Renal cortical epithelial cell (primary cell): ENCODE results near the gene APLP2. TPM values are rescaled to one million over a fixed set of nuclear protein-coding genes. Genes with fewer than 3 reads are reported as not detected.
A peak's percentile ranks its signal among the peaks of the same experiment; 100 is the strongest.

Experiments
- DNase-seq: peaks from one replicate; pipeline ENCODE4 v3.0.0-alpha.2; 2011; ENCODE audit warnings: low read depth
- total RNA-seq: library from RNA; depleted of rRNA; stranded (reverse); fragments of >200 nt; gene quantifications from 2 replicates; pipeline ENCODE4 v1.2.3, GENCODE V29; 2014

APLP2 gene
- total RNA-seq, 1 donor from 2014 or later: 1,085 TPM

GRCh38 chr11:130118165-130118564, 48.5 kb downstream of the APLP2 start:
- no peak for DNase-seq

GRCh38 chr11:130118636-130119387, 49.1 kb downstream of the APLP2 start:
- no peak for DNase-seq

- DNase-seq: no peak
Observed at GRCh38 chr11:130120045-130120444, 50.4 kb downstream of the APLP2 start.

GRCh38 chr11:130121445-130121978, 51.8 kb downstream of the APLP2 start:
- DNase-seq: peak; percentile 33

- DNase-seq: no peak
Observed at GRCh38 chr11:130122141-130122575, 52.5 kb downstream of the APLP2 start.

GRCh38 chr11:130123414-130124040, 53.8 kb downstream of the APLP2 start:
- DNase-seq: no peak

- peak; percentile 95 for DNase-seq
Observed at GRCh38 chr11:130124096-130124495, 54.4 kb downstream of the APLP2 start.

- DNase-seq: no peak
Observed at GRCh38 chr11:130125638-130126037, 55.9 kb downstream of the APLP2 start.

- DNase-seq: no peak
Observed at GRCh38 chr11:130126516-130126915, 56.8 kb downstream of the APLP2 start.

- no peak for DNase-seq
Observed at GRCh38 chr11:130127509-130127908, 57.8 kb downstream of the APLP2 start.

GRCh38 chr11:130128626-130129025, 58.9 kb downstream of the APLP2 start:
- no peak for DNase-seq

GRCh38 chr11:130129922-130130321, 60.2 kb downstream of the APLP2 start:
- no peak for DNase-seq

- peak; percentile 62 for DNase-seq
Observed at GRCh38 chr11:130131961-130132850, 62.5 kb downstream of the APLP2 start.

- DNase-seq: no peak
Observed at GRCh38 chr11:130133716-130134115, 64.0 kb downstream of the APLP2 start.

GRCh38 chr11:130136107-130136506, 66.4 kb downstream of the APLP2 start:
- DNase-seq: no peak

GRCh38 chr11:130137999-130138398, 68.3 kb downstream of the APLP2 start:
- DNase-seq: no peak

- no peak for DNase-seq
Observed at GRCh38 chr11:130139401-130139800, 69.7 kb downstream of the APLP2 start.

GRCh38 chr11:130141561-130142341, 72.1 kb downstream of the APLP2 start:
- DNase-seq: no peak

GRCh38 chr11:130144141-130144540, 74.4 kb downstream of the APLP2 start:
- DNase-seq: no peak

GRCh38 chr11:130144861-130145281, 75.2 kb downstream of the APLP2 start:
- DNase-seq: peak; percentile 13

GRCh38 chr11:130145311-130145812, 75.7 kb downstream of the APLP2 start:
- DNase-seq: peak; percentile 9
